Ectodermal cell (in vitro differentiated cells): ENCODE results near the gene CTNS.

ENCODE experiments used
- H3K27ac ChIP-seq: 2 replicates; pipeline ENCODE4 v1.7.0; 2013; ENCODE audit warnings: mild to moderate bottlenecking, low read depth, low read length; ENCODE audit not compliant: insufficient read depth, poor library complexity, severe bottlenecking
- H3K27me3 ChIP-seq: 2 replicates; pipeline ENCODE4 v1.7.0; 2013; ENCODE audit warnings: mild to moderate bottlenecking, low read length; ENCODE audit not compliant: insufficient read depth, control insufficient read depth, poor library complexity, severe bottlenecking
- H3K36me3 ChIP-seq: one replicate; pipeline ENCODE4 v1.7.0; 2013; ENCODE audit warnings: low read length; ENCODE audit not compliant: control insufficient read depth, insufficient read depth
- H3K4me1 ChIP-seq: one replicate; pipeline ENCODE4 v1.7.0; 2013; ENCODE audit warnings: low read length; ENCODE audit not compliant: control insufficient read depth, insufficient read depth
- H3K4me3 ChIP-seq: 2 replicates; pipeline ENCODE4 v1.7.0; 2013; ENCODE audit warnings: low read depth, low read length, control low read depth; ENCODE audit not compliant: insufficient read depth
- H3K9me3 ChIP-seq: 2 replicates; pipeline ENCODE4 v1.7.0; 2013; ENCODE audit warnings: mild to moderate bottlenecking, low read length, moderate library complexity; ENCODE audit not compliant: control insufficient read depth
- WGBS, 2 experiments: methylation state at CpG; one replicate each; pipeline ENCODE4 v1.1.7; 2013; ENCODE audit warnings: missing lambda C conversion rate in 2 of 2; 5-methylcytosine and 5-hydroxymethylcytosine counted together

CTNS gene

DNA sequence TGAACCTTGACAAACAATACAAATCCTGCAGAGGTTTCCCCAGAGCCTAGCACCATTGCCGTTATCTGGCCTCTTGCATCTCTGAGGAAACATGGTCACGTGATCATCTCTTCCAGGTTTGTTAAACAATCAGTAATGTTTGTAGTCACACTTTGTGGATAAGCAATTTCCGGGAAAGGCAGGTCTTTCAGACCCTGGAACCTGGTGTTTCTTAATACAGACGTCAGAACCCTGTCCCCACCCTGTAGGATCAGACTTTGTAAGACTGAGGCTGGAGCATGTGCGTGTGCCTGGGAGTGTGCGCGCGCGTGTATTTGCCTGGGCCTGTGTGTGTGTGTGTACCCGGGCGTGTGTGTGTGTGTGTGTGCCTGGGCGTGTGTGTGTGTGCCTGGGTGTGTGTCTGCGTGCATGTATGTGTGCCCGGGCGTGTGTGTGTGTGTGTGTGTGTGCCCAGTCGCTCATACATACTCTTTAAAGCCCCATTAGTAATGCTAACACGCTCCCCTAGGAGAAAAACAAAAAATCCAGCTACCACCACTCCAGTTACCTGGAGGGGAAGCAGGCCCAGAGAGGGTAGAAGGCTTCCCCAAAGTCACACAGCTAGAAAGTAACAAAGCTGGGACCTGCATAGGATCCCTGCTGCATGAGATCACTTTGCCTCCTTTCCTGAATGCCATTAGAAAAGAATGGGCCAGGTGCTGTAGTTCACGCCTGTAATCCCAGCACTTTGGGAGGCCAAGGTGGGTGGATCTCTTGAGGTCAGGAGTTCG lies 5.3 kb downstream of the CTNS start:
- no peaks in the 10 kb centered on the region for H3K36me3 ChIP-seq
- H3K27ac ChIP-seq, result no peak overlapping the region
- H3K9me3 ChIP-seq, result no peaks in the 10 kb centered on the region
- 83 to 85% methylated on average over 16 to 17 of the region's 19 CpGs for WGBS, 2 experiments
- peaks cover 10% of the 10 kb centered on the region for H3K4me1 ChIP-seq
- no peaks in the 10 kb centered on the region for H3K27me3 ChIP-seq
- H3K4me3 ChIP-seq, result no peak overlapping the region

DNA sequence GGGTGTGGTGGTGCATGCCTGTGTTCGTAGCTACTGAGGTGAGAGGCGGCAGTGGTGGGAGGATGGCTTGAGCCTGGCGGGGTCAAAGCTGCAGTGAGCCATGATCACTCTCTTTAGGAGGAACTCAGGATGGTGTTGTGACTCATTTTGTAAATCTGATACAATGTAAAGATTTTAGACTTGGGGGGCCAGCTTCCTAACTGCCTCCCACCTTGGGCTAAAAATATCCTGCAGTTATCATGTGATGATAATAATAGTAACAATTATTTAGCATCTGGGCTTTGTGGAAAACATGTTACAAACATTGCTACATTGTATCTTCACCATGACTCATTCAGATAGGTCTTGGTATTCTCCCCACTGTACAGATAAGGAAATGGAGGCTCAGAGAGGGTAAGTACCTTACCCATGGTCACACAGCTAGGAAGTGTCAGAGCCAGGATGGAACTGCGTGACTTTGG lies 7.4 kb downstream of the CTNS start:
- H3K4me3 ChIP-seq, result no peak overlapping the region
- 94% methylated on average over 4 of the region's 4 CpGs for WGBS, 2 experiments
- no peaks in the 10 kb centered on the region for H3K27me3 ChIP-seq
- H3K27ac ChIP-seq, result no peak overlapping the region
- no peaks in the 10 kb centered on the region for H3K36me3 ChIP-seq
- no peaks in the 10 kb centered on the region for H3K9me3 ChIP-seq
- H3K4me1 ChIP-seq, result peaks cover 4% of the 10 kb centered on the region

DNA sequence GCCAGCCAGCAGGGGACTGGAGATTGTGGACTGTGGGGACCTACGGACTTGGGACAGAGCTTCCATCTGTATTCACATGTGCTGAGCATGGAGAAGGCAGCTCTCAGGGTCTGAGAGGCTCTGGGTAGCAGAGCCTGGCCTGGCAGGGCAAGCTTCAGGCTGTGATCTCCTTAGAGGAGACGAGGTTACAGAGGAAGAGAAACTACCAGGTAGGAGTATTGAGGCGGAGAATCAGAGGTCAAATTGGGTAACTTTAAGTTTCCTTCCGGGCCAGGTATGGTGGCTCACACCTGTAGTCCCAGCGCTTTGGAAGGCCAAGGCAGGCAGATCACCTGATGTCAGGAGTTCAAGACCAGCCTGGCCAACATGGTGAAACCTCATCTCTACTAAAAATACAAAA lies 8.8 kb downstream of the CTNS start:
- WGBS, 2 experiments, result 57 to 58% methylated on average over 5 of the region's 5 CpGs
- Histone ChIP-seq H3K4me1 (peaks cover 2% of the 10 kb centered on the region), H3K9me3 (no peaks in the 10 kb centered on the region), H3K27me3 (no peaks in the 10 kb centered on the region), H3K4me3 (no peak overlapping the region), H3K27ac (no peak overlapping the region), H3K36me3 (no peaks in the 10 kb centered on the region)

DNA sequence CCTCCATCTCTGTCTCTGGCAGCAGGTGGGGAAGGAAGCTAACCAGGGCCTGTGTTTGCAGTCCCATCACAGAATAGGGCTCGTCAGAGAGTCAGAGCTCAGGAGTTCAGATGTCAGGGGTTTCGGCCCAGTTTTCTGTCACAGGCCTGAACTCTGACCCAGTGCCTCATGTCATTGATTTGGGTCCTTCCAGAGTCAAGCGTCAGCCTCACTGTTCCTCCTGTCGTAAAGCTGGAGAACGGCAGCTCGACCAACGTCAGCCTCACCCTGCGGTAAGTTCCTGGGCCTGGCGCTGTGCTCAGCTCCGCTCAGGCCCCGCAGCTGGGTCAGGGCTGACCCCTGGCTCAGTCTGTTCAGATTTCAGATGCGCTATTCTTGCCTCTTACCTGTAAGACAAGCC lies 10.7 kb downstream of the CTNS start:
- Histone ChIP-seq H3K4me1 (no peaks in the 10 kb centered on the region), H3K9me3 (no peaks in the 10 kb centered on the region), H3K27ac (no peak overlapping the region), H3K36me3 (no peaks in the 10 kb centered on the region), H3K27me3 (no peaks in the 10 kb centered on the region), H3K4me3 (no peak overlapping the region)
- 92 to 94% methylated on average over 12 of the region's 12 CpGs for WGBS, 2 experiments

DNA sequence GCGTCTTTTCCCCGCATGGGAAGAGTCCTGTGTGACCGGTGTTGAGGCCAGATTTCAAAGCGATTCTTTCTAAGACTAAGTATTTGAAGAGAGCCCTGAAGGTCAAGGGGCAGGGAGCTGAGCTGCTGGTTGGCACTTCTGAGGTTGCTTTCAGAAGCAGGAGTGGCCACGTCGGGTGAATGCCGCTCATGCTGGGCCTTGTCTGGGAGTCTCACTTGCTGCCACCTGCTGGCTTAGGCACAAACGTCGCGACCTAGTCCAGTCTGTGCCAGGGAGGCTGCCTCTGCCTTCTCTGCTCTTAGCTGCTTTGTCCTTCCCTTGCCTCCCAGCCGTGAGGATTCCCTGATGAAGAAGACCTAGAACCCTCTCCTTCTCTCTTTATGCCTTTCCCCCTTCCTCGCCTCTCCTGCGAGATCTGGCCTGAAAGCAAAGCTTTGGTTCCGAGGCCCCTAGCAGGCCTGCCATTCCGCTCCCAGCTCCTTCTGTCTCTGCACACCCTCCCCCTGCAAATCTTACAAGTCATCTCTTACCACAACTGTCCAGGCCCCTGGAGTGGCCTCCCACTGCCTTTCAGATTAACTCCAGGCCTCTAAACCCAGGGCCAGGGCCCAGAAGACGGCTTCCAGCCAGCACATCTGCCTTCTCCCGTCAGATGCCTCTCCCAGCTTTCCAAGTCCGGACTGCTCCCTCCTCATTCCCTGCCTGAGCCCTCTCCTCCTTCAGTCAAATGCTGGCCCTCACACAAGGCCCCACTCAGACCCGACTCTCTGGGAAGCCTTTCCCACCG lies 11.4 kb downstream of the CTNS start:
- no peaks in the 10 kb centered on the region for H3K36me3 ChIP-seq
- no peaks in the 10 kb centered on the region for H3K27me3 ChIP-seq
- no peaks in the 10 kb centered on the region for H3K4me1 ChIP-seq
- H3K9me3 ChIP-seq, result no peaks in the 10 kb centered on the region
- H3K27ac ChIP-seq, result no peak overlapping the region
- H3K4me3 ChIP-seq, result no peak overlapping the region
- 73 to 74% methylated on average over 20 of the region's 20 CpGs for WGBS, 2 experiments

DNA sequence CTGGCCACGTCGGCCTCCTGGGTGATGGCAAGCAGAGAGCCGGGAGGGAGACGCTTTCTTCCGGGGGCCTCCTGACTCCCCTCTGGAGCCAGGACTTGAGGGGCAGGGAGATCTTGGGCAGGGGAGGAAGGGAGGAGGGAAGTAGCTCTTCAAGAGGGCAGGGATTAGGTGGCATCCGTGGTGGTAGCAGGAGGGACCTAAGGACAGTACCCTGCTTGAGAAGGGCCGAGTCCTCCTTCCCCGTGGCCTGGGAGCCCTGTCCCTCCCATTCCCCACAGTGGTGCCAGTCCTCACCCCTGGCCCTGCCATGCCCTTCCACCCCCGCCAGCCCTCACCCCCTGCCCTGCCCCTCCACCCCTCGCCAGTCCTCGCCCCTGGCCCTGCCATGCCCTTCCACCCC lies 19.2 kb downstream of the CTNS start:
- Histone ChIP-seq H3K4me3 (no peak overlapping the region), H3K27me3 (no peaks in the 10 kb centered on the region), H3K4me1 (no peaks in the 10 kb centered on the region), H3K9me3 (no peaks in the 10 kb centered on the region), H3K36me3 (no peaks in the 10 kb centered on the region), H3K27ac (no peak overlapping the region)
- WGBS, 2 experiments, result 90 to 92% methylated on average over 8 to 9 of the region's 11 CpGs

DNA sequence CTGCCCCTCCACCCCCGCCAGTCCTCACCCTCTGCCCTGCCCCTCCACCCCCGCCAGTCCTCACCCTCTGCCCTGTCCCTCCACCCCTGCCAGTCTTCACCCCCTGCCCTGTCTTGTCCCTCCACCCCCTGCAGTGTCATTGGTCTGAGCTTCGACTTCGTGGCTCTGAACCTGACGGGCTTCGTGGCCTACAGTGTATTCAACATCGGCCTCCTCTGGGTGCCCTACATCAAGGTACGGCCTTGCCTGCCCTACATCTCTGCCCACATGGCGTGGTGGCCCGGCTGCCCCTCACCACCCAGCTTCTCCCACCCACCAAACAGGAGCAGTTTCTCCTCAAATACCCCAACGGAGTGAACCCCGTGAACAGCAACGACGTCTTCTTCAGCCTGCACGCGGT lies 19.8 kb downstream of the CTNS start:
- Histone ChIP-seq H3K36me3 (no peaks in the 10 kb centered on the region), H3K27ac (no peak overlapping the region), H3K4me1 (no peaks in the 10 kb centered on the region), H3K9me3 (no peaks in the 10 kb centered on the region), H3K4me3 (no peak overlapping the region), H3K27me3 (no peaks in the 10 kb centered on the region)
- 91 to 95% methylated on average over 15 of the region's 16 CpGs for WGBS, 2 experiments

DNA sequence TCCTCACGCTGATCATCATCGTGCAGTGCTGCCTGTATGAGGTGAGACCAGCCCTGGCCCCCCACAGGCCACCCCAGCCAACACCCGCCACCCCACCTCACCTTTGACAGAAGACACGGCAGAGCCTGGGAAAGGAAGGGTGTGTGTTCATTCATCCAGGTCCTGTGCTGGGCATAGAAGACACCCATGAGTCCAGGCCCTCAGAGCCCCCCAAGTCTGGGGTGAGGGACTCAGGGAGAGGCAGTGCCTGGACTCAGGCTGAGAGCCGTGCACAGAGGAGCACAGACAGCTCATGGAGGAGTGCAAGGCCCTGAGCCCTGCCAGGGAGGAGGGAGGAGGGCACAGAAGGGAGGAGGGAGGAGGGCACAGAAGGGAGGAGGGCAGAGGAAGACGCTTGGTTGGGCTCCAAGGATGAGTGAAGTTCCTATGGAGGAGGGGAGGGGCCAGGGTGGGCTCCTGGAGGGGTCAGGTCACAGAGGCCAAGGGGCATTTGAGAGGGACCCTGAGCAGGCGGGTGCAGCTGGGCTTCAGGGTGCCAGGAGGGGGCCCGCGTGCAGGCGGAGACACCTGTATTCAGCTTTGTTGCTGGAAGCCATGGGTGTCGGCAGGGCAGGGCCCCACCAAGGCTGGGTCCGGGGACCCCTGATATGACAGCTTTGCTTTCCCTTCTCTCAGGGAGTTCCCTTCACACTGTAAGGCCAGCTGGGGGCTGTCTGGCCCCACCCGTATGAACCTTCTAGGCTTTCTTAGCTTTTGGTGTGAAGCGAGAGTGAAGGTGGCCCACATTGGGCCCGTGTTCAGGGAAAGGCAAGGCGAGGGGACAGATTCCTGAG lies 20.4 kb downstream of the CTNS start:
- 92 to 93% methylated on average over 16 of the region's 16 CpGs for WGBS, 2 experiments
- no peaks in the 10 kb centered on the region for H3K36me3 ChIP-seq
- H3K27ac ChIP-seq, result no peak overlapping the region
- H3K9me3 ChIP-seq, result no peaks in the 10 kb centered on the region
- H3K4me3 ChIP-seq, result no peak overlapping the region
- no peaks in the 10 kb centered on the region for H3K27me3 ChIP-seq
- H3K4me1 ChIP-seq, result no peaks in the 10 kb centered on the region

DNA sequence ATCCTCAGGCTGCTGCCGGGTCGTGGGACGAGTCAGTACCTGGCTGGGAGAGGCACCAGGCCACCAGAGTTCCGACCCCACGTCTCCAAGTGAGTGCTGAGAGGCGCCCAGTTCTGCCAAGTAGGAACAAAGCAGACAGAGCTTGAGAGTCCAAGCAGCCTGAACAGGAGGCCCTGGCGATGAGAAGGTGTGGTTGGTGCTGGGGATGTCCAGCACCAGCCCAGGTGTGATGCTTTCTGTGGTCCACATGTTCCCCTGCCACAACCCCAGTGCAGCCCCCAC lies 21.0 kb downstream of the CTNS start:
- Histone ChIP-seq H3K27ac (no peak overlapping the region), H3K27me3 (no peaks in the 10 kb centered on the region), H3K4me1 (no peaks in the 10 kb centered on the region), H3K36me3 (no peaks in the 10 kb centered on the region), H3K4me3 (no peak overlapping the region), H3K9me3 (no peaks in the 10 kb centered on the region)
- 91 to 93% methylated on average over 7 of the region's 7 CpGs for WGBS, 2 experiments
